Activated T-helper 9 cell treated with anti-CD3 and anti-CD28 coated beads, Interleukin-2, amount 50 U/mL, for 16 hours (primary cell): ENCODE measurements around the gene MKRN2.

Source experiments
- DNase-seq: peaks from one replicate; pipeline ENCODE4 v3.0.0-alpha.2; 2020; ENCODE audit warnings: low read depth

Gene MKRN2

GRCh38 chr3:12553921-12554391 is 2.9 kb upstream of the MKRN2 start:
- DNase-seq = no peak

- DNase-seq = no peak
Observed at GRCh38 chr3:12556314-12556689, 585 bp upstream of the MKRN2 start.

GRCh38 chr3:12557473-12558100 is 700 bp downstream of the MKRN2 start:
- DNase-seq = no peak

GRCh38 chr3:12558706-12559105 is 1.8 kb downstream of the MKRN2 start:
- DNase-seq = no peak

- no peak for DNase-seq
Observed at GRCh38 chr3:12559520-12559919, 2.6 kb downstream of the MKRN2 start.

GRCh38 chr3:12560505-12561190 is 3.8 kb downstream of the MKRN2 start:
- no peak for DNase-seq

GRCh38 chr3:12561397-12561796 is 4.5 kb downstream of the MKRN2 start:
- no peak for DNase-seq

GRCh38 chr3:12562451-12562850 is 5.6 kb downstream of the MKRN2 start:
- DNase-seq = no peak

GRCh38 chr3:12566976-12567375 is 10.1 kb downstream of the MKRN2 start:
- no peak for DNase-seq

GRCh38 chr3:12568747-12569146 is 11.9 kb downstream of the MKRN2 start:
- DNase-seq = no peak

GRCh38 chr3:12569836-12570235 is 12.9 kb downstream of the MKRN2 start:
- DNase-seq = no peak

GRCh38 chr3:12571986-12572385 is 15.1 kb downstream of the MKRN2 start:
- no peak for DNase-seq

- no peak for DNase-seq
Observed at GRCh38 chr3:12574131-12574530, 17.2 kb downstream of the MKRN2 start.

GRCh38 chr3:12574661-12575060 is 17.8 kb downstream of the MKRN2 start:
- DNase-seq = no peak

GRCh38 chr3:12577379-12577778 is 20.5 kb downstream of the MKRN2 start:
- no peak for DNase-seq

- no peak for DNase-seq
Observed at GRCh38 chr3:12578742-12579141, 21.9 kb downstream of the MKRN2 start.

- no peak for DNase-seq
Observed at GRCh38 chr3:12579456-12579855, 22.6 kb downstream of the MKRN2 start.

- no peak for DNase-seq
Observed at GRCh38 chr3:12579905-12580304, 23.0 kb downstream of the MKRN2 start.

- no peak for DNase-seq
Observed at GRCh38 chr3:12582730-12583129, 25.8 kb downstream of the MKRN2 start.

- DNase-seq = no peak
Observed at GRCh38 chr3:12583280-12583679, 26.4 kb downstream of the MKRN2 start.

- DNase-seq = no peak
Observed at GRCh38 chr3:12584083-12584482, 27.2 kb downstream of the MKRN2 start.

GRCh38 chr3:12585181-12585580 is 28.3 kb downstream of the MKRN2 start:
- DNase-seq = no peak

- DNase-seq = no peak
Observed at GRCh38 chr3:12585970-12586369, 29.1 kb downstream of the MKRN2 start.

GRCh38 chr3:12586403-12586802 is 29.5 kb downstream of the MKRN2 start:
- DNase-seq = no peak
